Bone marrow (tissue), 2 donors: ENCODE measurements around the gene LRCH1.

Source experiments
- DNase-seq, 2 donors: peaks; one replicate each; lab custom pipeline; 2025; lab: John Stamatoyannopoulos, UW

LRCH1 gene

GRCh38 chr13:46594374-46595078 is 41.6 kb downstream of the LRCH1 start:
- no peak for DNase-seq

GRCh38 chr13:46595136-46595884 is 42.3 kb downstream of the LRCH1 start:
- no peak for DNase-seq

- peak in 1 of 2 donors; percentile 60 for DNase-seq
These were observed 42.9 kb downstream of the LRCH1 start for GRCh38 chr13:46595885-46596275.

GRCh38 chr13:46596466-46596865 is 43.5 kb downstream of the LRCH1 start:
- no peak for DNase-seq

- peak in 1 of 2 donors; percentile 45 for DNase-seq
These were observed 45.3 kb downstream of the LRCH1 start for GRCh38 chr13:46598140-46598819.

GRCh38 chr13:46598820-46599180 is 45.8 kb downstream of the LRCH1 start:
- DNase-seq, result no peak

DNA sequence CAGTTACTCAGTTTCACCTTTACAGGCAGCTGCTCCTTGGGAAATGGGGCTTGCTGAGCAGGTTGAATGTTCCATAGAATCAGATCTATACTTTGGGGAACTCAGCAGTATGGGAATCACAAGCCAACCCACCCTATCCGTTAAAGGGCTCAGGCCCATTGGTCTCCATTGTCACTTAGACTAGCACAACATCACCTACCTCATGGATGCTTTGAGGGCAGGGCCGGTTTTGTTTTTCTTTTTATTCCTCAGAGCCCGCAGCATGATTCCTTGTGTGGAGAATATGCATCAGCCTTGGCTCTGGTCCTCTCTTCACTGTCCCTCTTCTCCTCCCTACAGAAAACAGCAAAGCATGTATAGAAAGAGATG is 48.0 kb downstream of the LRCH1 start:
- DNase-seq, result no peak

- no peak for DNase-seq
These were observed 49.6 kb downstream of the LRCH1 start for GRCh38 chr13:46602531-46602930.

- DNase-seq, result no peak
These were observed 50.2 kb downstream of the LRCH1 start for GRCh38 chr13:46603165-46603603.

DNA sequence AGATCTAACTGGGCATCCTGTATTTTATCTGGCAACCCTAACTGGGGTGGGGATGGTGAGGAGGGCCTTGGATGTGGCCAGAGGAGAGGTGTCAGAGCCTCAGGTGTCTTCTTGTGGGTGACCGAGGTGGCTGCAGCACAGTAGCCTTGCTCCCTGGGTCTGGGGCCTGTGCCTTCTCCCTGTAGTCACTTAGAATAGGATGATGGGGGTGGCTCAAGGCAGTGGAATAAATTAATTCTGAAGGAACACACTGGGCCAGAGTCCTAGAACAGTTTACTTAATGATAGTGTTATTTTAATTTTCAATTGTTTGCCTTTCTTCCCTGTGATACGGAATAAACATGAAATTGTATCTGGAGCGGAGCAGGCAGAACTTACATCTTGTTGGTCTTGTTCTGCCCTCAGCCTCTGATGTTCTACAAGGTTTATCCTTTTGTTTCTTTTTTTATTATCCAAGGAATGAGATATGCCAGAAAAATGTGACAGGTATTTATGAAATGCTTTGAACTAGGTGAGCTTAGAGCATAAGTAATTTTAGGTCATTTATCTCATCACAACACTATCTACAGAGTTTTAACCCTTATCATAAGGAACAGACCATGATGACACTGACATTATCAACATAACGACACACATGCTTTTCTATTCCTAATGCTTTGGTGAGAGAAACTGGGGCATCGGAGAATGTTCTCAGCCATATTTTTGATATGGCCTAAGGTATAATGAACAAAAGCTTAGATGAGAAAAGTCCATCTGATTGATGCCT is 51.4 kb downstream of the LRCH1 start:
- no peak for DNase-seq

DNA sequence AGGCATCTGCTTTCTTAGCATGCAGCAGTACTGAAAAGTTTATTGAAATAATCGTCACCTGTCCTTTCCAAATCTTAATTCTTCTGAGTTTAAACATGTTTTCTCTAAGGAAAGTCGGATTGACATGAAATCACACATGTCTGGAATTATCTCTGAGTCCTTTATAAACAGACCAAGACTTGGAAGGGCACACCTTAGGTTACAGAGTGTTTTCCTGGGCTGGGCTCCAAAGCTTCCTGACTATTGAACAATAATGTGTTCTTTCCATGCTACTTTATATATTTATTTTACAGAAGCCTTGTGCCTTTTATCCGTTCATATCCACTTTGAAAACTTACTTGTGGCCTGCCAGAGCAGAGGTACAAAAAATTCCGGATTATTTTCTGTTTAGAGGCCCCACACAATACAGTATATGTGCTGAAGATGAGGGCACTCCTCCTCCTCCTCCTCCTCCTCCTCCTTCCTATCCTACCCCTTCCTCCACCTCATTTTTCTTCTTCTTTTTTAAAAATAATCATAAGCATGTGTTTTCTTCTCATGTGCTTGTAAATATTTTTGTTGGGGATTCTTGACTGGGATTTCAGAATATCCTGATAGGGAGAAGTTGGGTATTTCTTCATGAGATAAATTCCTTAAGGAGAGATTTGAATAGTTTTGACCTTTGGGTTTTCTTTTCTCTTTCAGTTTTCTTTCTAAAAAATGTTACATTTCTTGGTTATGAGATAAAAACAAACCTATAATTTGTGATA is 52.3 kb downstream of the LRCH1 start:
- DNase-seq, result no peak

DNA sequence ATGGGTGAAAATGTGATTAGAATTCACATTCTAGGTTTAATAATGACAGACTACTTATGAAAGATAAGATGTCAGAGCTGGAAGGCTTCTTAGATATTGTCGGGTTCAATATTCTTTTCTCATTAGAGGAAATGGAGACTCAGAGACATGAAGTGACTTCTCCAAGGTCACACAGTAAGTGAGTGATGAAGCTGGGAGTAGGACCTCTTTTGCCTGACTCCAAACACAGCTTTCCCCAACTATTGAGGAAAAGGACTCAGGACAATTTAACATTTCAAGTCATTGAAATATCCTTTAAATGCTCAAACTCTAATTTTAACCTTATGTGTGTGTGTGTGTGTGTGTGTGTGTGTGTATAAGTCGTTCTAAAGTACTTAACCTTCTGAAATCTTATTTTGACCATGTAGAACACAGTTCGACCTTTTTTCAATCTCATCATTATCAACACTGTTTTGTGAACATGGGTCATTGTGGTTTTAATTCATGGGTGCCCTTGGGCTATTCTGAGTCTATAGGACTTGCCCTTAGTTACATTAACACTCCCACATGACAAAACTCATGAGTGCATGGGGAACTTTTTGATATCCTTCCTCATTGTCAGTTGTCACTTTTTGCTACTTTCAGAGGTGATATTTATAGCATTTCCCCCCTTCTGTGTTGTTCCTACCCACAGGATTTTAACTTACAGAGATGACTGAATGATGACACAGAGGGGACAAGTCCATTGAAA is 53.0 kb downstream of the LRCH1 start:
- DNase-seq, result peak in 1 of 2 donors; percentile 82

DNA sequence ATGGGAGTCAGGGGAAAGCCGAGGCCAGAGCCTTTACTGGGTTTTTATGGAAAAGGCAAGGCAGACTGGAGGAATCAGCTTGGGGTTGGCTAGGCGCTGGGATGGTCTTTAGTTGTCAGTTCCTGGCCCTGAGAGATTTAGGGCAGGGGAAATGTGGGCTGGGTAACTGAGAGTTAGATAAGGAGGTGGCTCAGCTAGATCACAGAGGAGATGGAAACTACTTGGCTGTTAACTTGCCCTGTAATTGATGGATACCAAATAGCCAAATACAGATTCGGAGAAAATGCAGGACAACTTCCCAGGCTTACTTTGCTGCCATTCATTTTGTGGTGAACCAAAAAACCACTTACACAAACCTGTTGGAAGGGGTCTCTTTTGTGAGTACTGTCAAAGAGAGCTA is 54.0 kb downstream of the LRCH1 start:
- DNase-seq, result no peak

- DNase-seq, result no peak
These were observed 55.0 kb downstream of the LRCH1 start for GRCh38 chr13:46607768-46608564.

DNA sequence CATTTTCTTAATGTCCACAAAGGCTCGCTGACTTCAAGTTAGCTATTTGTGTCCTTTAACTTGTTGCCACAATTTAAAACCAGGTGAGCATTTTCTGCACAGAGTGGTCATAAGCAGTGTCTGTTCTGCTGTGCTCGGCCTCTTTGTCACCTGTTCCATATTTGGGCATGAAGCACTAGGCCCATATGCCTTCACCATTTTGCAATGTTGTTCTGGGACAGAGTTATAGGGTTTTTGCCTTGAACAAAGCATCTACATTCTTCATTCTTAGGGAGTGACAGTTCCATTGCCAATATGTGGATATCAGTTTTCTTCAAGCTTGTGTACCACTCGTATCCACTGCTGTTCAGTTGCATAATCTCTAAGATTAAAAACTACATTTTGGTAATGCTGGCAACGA is 56.1 kb downstream of the LRCH1 start:
- no peak for DNase-seq

GRCh38 chr13:46609726-46610125 is 56.8 kb downstream of the LRCH1 start:
- no peak for DNase-seq

DNA sequence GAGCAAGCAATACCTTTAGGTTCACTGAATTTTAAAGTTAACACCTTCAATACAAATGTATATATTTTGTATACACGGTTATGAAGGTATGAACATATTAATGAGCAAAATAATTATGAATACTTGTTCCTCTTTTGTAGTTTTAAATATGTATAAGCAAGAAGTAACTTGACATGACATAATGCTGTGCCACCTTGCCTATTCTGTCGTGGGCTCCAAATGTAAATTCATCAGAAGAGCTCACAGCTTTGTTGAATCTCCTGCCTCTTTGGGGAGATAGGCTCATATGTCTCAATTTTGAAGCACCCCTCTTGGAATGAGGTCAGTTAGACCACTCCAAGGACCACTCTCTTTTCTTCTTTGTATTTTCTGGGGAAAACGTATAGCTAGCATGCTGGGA is 59.3 kb downstream of the LRCH1 start:
- DNase-seq, result no peak

DNA sequence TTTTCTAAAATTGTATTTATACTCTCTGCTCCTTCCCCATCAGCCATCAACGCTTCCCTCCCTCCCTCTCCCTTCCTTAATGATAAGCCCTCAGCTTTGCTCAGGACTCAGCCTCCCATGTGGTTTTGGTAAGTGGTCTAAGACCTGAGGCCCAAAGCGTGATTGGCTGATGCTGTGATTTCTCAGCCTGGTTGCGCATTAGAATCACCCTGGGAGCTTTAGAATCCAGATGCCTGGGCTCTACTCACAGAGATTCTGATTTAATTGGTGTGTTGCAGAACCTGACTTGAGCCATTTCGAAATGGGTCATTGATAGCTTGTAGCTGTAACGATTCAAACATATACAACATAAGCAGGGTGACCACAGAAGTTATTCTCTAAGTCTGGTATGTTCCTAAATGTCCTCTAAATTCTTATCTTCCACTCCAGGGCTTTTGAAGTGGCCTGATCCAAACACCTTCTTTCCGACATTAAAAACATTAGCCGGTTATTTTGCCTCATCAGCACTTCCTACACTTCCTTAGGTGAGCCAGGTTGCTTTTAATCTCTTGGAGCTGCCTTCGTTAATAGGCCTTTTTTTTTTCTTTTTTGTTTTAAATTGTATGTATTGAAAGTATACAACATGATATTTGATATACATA is 60.6 kb downstream of the LRCH1 start:
- no peak for DNase-seq

- no peak for DNase-seq
These were observed 61.6 kb downstream of the LRCH1 start for GRCh38 chr13:46614582-46614981.
